Muscle layer of colon (tissue), 2 donors: ENCODE data around the gene VPS33B.
A peak's percentile ranks its signal among the peaks of the same experiment; 100 is the strongest.
"Not testable (repeated sequence)": the region's sequence is repeated elsewhere in the genome, so short reads cannot be mapped to it uniquely, and the experiment has no call there.

Experiments
- H3K27ac ChIP-seq: one replicate; pipeline ENCODE4 v1.7.0; 2013; ENCODE audit warnings: low read depth, mild to moderate bottlenecking, low read length, moderate library complexity
- H3K27me3 ChIP-seq, 2 donors: one replicate each; pipeline ENCODE4 v1.7.0; 2013; ENCODE audit warnings: low read length in 2 of 2, mild to moderate bottlenecking in 2 of 2; ENCODE audit not compliant: insufficient read depth in 2 of 2, control insufficient read depth in 1 of 2
- H3K36me3 ChIP-seq: one replicate; pipeline ENCODE4 v1.7.0; 2013; ENCODE audit warnings: mild to moderate bottlenecking, low read length; ENCODE audit not compliant: insufficient read depth
- H3K4me1 ChIP-seq: one replicate; pipeline ENCODE4 v1.7.0; 2013; ENCODE audit warnings: mild to moderate bottlenecking, low read length; ENCODE audit not compliant: insufficient read depth
- H3K4me3 ChIP-seq, 2 donors: one replicate each; pipeline ENCODE4 v1.7.0; 2013; ENCODE audit warnings: low read length in 2 of 2, low read depth in 1 of 2, mild to moderate bottlenecking in 1 of 2, moderate library complexity in 1 of 2
- H3K9ac ChIP-seq: one replicate; pipeline ENCODE4 v1.7.0; 2013; ENCODE audit warnings: low read length
- H3K9me3 ChIP-seq: one replicate; pipeline ENCODE4 v1.7.0; 2013; ENCODE audit warnings: mild to moderate bottlenecking, low read length
- donor health status: abdominal sarcoma.
- donor health status: Adenocarcinoma of cecum.

Gene VPS33B

DNA sequence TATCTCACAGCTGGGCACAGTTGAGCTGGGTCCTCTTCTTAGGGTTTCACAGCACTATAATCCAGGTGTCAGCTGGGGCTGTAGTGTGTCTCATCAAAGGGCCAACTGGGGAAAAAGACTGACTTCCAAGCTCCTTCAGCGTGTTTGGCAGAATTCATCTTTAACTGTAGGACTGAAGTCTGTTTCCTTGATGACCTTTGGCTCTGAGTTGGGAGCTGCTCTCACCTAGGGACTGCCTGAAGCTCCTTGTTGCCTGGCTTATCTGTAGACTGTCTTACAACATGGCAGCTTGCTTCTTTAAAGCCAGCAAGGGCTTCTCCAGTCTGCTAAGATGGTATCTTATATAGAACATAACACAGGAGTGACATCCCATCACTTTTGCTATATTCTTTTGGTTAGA lies 5.3 kb upstream of the VPS33B start:
- H3K9me3 ChIP-seq = no peaks in the 10 kb centered on the region
- no peak overlapping the region for H3K9ac ChIP-seq
- H3K27ac ChIP-seq = no peak overlapping the region
- H3K4me3 ChIP-seq = no peak overlapping the region
- no peaks in the 10 kb centered on the region for H3K27me3 ChIP-seq
- H3K36me3 ChIP-seq = no peaks in the 10 kb centered on the region
- H3K4me1 ChIP-seq = no peaks in the 10 kb centered on the region

DNA sequence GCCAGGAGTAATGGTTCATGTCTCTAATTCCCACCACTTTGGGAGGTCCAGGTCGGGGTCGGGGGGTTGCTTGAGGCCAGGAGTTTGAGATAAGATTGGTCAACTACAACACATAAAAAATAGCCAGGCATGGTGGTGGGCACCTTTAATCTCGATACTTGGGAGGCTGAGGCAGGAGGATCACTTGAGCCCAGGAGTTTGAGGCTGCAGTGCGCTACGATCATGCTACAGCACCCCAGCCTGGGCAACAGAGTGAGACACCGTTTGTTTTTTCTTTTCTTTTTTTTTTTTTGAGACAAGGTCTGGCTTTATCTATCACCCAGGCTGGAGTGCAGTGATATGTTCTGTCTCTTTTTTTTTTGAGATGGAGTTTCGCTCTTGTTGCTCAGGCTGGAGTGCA lies 1.3 kb upstream of the VPS33B start:
- Histone ChIP-seq H3K4me3 (no peak overlapping the region), H3K27me3 (no peaks in the 10 kb centered on the region), H3K4me1 (peaks cover 8% of the 10 kb centered on the region)

GRCh38 chr15:91022832-91023129 lies 387 bp upstream of the VPS33B start:
- H3K4me1 ChIP-seq = peaks cover 8% of the 10 kb centered on the region
- peaks cover 3% of the 10 kb centered on the region for H3K36me3 ChIP-seq
- H3K9me3 ChIP-seq = no peaks in the 10 kb centered on the region
- H3K9ac ChIP-seq = peak overlapping the region; percentile 58
- H3K27me3 ChIP-seq = no peaks in the 10 kb centered on the region
- peak overlapping the region; percentile 95 to 97 for H3K4me3 ChIP-seq
- peak overlapping the region; percentile 80 for H3K27ac ChIP-seq

More for the DNA sequence above, 1.3 kb upstream of the VPS33B start:
- Histone ChIP-seq H3K9ac (no peak overlapping the region), H3K27ac (no peak overlapping the region), H3K9me3 (no peaks in the 10 kb centered on the region), H3K36me3 (peaks cover 3% of the 10 kb centered on the region)

DNA sequence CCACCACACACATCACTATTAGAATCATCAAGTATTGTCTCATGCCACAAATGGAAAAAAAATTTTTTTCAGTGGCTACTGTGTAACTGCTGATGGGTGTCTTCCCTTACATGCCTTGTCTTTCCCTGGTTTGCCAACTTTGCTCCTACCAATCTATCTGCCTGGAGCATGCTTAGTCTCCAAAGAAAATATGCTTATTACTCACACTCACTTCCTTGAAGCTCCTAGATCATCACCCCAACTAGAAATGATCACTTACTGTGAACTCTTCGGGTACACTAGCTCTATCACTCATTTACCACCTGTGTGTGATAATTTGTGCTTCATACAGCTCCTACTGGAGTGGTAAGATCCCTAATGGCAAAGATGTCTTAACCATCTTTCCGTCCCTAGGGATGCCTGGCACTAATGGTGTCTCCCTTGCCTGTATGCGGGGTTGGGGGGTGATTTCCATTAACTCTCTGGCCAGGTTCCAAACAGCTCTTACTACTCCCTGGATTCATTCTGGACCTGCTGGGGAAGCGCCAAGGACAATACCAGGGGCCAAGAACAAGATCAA lies 799 bp downstream of the VPS33B start:
- peaks cover 8% of the 10 kb centered on the region for H3K4me1 ChIP-seq
- H3K9me3 ChIP-seq = no peaks in the 10 kb centered on the region
- H3K4me3 ChIP-seq = peak overlapping the region; percentile 95 to 97
- peak overlapping the region; percentile 80 for H3K27ac ChIP-seq
- H3K36me3 ChIP-seq = peaks cover 8% of the 10 kb centered on the region
- no peaks in the 10 kb centered on the region for H3K27me3 ChIP-seq
- H3K9ac ChIP-seq = peak overlapping the region; percentile 58

GRCh38 chr15:91018158-91018557 lies 4.2 kb downstream of the VPS33B start:
- Histone ChIP-seq H3K9me3 (no peaks in the 10 kb centered on the region), H3K4me3 (no peak overlapping the region), H3K4me1 (peaks cover 8% of the 10 kb centered on the region), H3K27ac (no peak overlapping the region), H3K9ac (no peak overlapping the region), H3K36me3 (peaks cover 15% of the 10 kb centered on the region), H3K27me3 (no peaks in the 10 kb centered on the region)

DNA sequence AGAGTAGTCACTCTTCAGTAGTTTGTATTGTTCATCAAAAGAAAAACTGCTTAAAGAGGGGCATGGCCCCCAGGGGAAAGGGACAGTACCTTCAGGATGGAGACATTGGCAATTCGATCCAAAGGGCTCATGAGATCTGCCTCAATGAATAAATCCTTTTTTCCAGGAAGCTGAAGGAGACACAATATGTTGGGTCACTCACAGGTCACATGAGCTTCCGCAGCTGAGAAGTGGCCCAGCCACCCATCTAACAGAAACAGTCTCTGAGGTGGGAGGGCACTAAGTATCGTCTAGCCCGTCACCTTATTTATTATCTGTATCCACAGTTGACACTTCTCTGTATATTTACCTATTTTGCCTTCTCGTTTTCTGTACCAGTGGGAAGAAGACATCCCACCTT lies 4.7 kb downstream of the VPS33B start:
- Histone ChIP-seq H3K27me3 (no peaks in the 10 kb centered on the region), H3K4me3 (no peak overlapping the region), H3K9ac (no peak overlapping the region)

DNA sequence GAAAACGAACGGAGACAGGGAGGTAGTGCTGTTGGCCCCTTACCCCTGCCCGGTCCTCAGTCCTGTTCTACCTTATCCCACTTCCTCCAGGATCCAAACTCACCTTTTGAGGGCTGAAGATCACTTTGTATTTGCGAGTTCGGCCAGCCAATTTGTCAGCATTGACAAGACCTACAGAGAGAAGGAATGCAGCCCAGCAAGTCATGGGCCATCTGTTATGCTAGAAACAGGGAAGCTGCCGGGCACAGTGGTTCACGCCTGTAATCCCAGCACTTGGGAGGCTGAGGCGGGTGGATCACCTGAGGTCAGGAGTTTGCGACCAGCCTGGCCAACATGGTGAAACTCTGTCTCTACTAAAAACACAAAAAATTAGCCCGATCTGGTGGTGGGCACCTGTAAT lies 8.7 kb downstream of the VPS33B start:
- peaks cover 47% of the 10 kb centered on the region for H3K36me3 ChIP-seq
- not testable (repeated sequence) for H3K27ac ChIP-seq, H3K27me3 ChIP-seq, H3K4me3 ChIP-seq, H3K4me1 ChIP-seq, H3K9ac ChIP-seq, H3K9me3 ChIP-seq

More for the DNA sequence above, 4.7 kb downstream of the VPS33B start:
- Histone ChIP-seq H3K9me3 (no peaks in the 10 kb centered on the region), H3K36me3 (peaks cover 20% of the 10 kb centered on the region), H3K4me1 (peaks cover 8% of the 10 kb centered on the region), H3K27ac (no peak overlapping the region)

DNA sequence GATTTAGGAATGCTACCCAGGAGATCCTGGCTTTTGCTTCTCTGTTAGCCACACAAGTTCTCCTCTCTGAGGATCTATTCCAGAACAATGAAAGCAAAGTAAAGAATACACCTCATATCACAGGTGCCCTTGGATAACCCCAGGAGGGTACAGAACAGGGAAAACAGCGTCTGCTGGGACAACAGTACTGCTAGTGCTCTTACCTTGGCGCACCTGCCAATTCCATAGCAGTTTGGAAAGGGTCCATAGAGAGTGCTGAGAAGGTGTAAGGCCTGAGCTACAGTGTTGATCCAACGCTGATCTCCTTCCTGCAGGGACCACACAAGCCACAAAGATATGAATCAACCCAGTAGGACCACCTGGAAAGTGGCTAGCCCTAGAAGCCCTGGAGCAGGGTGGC lies 15.1 kb downstream of the VPS33B start:
- no peak overlapping the region for H3K9ac ChIP-seq
- H3K9me3 ChIP-seq = no peaks in the 10 kb centered on the region
- no peak overlapping the region for H3K4me3 ChIP-seq
- no peaks in the 10 kb centered on the region for H3K27me3 ChIP-seq
- H3K4me1 ChIP-seq = no peaks in the 10 kb centered on the region
- peaks cover 74% of the 10 kb centered on the region for H3K36me3 ChIP-seq
- no peak overlapping the region for H3K27ac ChIP-seq

DNA sequence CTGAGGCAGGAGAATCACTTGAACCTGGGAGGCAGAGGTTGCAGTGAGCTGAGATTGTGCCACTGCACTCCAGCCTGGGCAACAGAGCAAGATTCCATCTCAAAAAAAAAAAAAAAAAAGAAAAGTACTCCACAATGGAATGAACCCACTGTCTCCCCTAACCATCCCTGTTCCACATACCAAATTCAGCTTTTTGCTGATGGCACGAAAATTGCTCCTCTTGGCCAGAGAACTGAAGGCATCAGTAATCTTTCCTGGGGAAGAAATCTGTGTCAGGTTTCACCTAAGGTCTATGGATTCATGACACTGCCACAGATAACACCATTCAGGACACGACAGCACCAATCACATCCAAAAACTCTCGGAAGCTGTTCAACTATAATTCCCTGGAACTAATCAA lies 21.2 kb downstream of the VPS33B start:
- peaks cover 68% of the 10 kb centered on the region for H3K36me3 ChIP-seq
- H3K27ac ChIP-seq = no peak overlapping the region
- H3K4me3 ChIP-seq = no peak overlapping the region
- H3K9ac ChIP-seq = no peak overlapping the region
- H3K9me3 ChIP-seq = no peaks in the 10 kb centered on the region
- no peaks in the 10 kb centered on the region for H3K27me3 ChIP-seq
- no peaks in the 10 kb centered on the region for H3K4me1 ChIP-seq

DNA sequence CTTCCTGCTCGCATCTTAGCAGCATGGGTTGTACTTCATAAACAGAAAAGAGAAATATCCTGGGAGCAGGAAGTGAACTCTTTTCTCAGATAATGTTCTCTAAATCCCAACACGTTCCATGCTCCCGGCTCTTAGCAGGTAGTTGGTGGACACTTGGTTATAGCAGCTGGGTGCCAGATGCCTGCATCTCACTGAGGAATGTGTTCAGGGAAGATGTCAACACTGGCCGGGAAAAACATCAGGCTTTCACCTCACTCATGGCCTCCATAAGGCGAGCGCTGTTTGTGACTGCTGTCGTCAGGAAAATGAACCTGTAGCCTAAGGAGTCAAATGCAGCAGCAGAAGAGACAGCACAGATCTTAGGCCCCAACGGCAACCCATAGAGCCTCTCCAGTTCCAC lies 23.7 kb downstream of the VPS33B start:
- H3K27ac ChIP-seq = no peak overlapping the region
- no peak overlapping the region for H3K9ac ChIP-seq
- no peaks in the 10 kb centered on the region for H3K9me3 ChIP-seq
- H3K36me3 ChIP-seq = peaks cover 50% of the 10 kb centered on the region
- H3K27me3 ChIP-seq = no peaks in the 10 kb centered on the region
- H3K4me3 ChIP-seq = no peak overlapping the region
- peaks cover 6% of the 10 kb centered on the region for H3K4me1 ChIP-seq

DNA sequence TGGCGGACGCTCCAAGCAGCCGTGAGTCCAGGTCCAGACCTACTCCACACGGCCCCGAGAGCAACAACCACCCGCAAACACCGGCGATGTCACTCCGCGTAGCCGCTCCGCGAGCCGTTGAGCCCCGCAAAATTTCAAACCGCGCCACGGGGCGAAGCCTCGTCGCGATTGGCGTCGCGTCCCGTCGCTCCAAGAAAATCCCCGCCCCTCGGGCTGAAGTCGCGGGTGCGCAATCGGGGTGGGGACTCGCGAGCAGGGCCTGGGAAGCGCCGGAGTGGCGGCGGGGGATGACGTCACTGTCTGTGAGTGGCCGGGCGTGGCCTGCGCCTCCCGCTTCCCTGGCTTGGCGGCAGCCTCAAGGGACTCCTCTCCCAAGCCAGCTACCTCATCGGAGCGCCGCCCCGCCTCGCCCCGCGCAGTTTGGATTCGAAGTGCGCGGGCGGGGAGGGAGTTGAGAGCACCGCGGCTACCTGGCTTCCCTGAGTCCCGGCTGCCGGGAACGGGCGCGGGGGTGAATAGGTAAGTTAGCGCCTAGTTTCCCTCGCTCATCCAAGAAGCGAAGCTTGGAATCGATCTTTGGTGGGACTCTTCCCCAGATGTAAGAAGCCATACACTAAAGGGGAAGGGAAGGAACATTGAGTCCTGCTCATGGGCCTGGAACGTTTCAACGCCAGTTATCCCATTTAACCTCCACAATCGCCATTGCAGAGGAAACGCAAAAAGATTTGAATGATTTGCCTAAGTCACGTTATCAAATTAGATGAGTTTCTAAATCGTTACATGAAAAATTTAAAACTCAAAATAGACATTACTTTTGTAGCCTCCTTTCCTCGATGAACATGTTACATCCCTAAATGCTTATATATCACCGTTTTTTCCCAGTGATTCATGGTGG lies 27.7 kb downstream of the VPS33B start, which contains the start of gene PRC1:
Gene PRC1, minus strand, starts transcription at position 119 of the 895 bp plus-strand sequence. Its CDS starts 118 bp downstream, at position 1.
- H3K4me1 ChIP-seq = peaks cover 13% of the 10 kb centered on the region
- H3K4me3 ChIP-seq = peak within 1 kb of the TSS; percentile 80 to 91
- H3K27me3 ChIP-seq = no peaks in the 10 kb centered on the region
- peaks cover 22% of the 10 kb centered on the region for H3K36me3 ChIP-seq
- peak within 1 kb of the TSS; percentile 86 for H3K9ac ChIP-seq
- peak within 1 kb of the TSS; percentile 86 for H3K27ac ChIP-seq
- no peaks in the 10 kb centered on the region for H3K9me3 ChIP-seq

- H3K27me3 ChIP-seq = no peaks in the 10 kb centered on the region
- H3K36me3 ChIP-seq = peaks cover 18% of the 10 kb centered on the region
- peak overlapping the region; percentile 44 for H3K9ac ChIP-seq
- peak overlapping the region; percentile 86 for H3K27ac ChIP-seq
- peaks cover 13% of the 10 kb centered on the region for H3K4me1 ChIP-seq
- peak overlapping the region; percentile 80 to 91 for H3K4me3 ChIP-seq
- H3K9me3 ChIP-seq = no peaks in the 10 kb centered on the region
Observed at GRCh38 chr15:90994059-90994416, 28.4 kb downstream of the VPS33B start.
